NT2/D1 (cell line): ENCODE results near the gene ENPEP.

Source experiments
- YY1 ChIP-seq: IDR thresholded peaks from 2 replicates; pipeline ENCODE4 v1.6.1; 2011; ENCODE audit not compliant: insufficient read length, insufficient read depth
- ZNF274 ChIP-seq: IDR thresholded peaks from 2 replicates; pipeline ENCODE4 v1.6.1; 2011; ENCODE audit warnings: mild to moderate bottlenecking, low read depth, low read length

GRCh38 chr4:110454441-110454840 lies 21.5 kb upstream of the ENPEP start:
- no peak for TF ChIP-seq YY1
- TF ChIP-seq ZNF274 = no peak
